Upper lobe of left lung (tissue), 4 donors: ENCODE measurements around the gene CCDC178.

Source experiments
- CTCF ChIP-seq, 6 experiments: fragments of 450-650 bp in 4 of 6; fragments of 200-600 bp in 2 of 6; sonication (generic) in 2 of 6; IDR thresholded peaks; one replicate each; pipeline ENCODE4 v1.5.1; 2016 to 2019; ENCODE audit warnings: antibody characterized with exemption in 6 of 6
- EP300 ChIP-seq, 4 donors: sonication (generic); formaldehyde crosslinking; IDR thresholded peaks; one replicate each; pipeline ENCODE4 v1.5.1; 2017; ENCODE audit warnings: antibody characterized with exemption in 4 of 4, control low read depth in 2 of 4
- POLR2A ChIP-seq, 4 donors: fragments of 450-650 bp; IDR thresholded peaks; one replicate each; pipeline ENCODE4 v1.5.1; 2016 to 2017; ENCODE audit warnings: antibody characterized with exemption in 4 of 4, mild to moderate bottlenecking in 2 of 4
- POLR2AphosphoS5 ChIP-seq, 2 donors: sonication (generic); formaldehyde crosslinking; IDR thresholded peaks; one replicate each; pipeline ENCODE4 v1.5.1; 2017; ENCODE audit warnings: antibody characterized with exemption in 2 of 2

GRCh38 chr18:32956591-32957315 lies 483.8 kb downstream of the CCDC178 start:
- TF ChIP-seq CTCF (IDR thresholded peaks at IDR 0.05): no peak
- no peak for TF ChIP-seq POLR2A (IDR thresholded peaks at IDR 0.05)
- TF ChIP-seq EP300 (IDR thresholded peaks at IDR 0.05): no peak
- no peak for TF ChIP-seq POLR2AphosphoS5 (IDR thresholded peaks at IDR 0.05)
